ENCODE measurements around the gene CREBZF. TPM values are rescaled to one million over a fixed set of nuclear protein-coding genes. Genes with fewer than 3 reads are reported as not detected.
A peak's percentile ranks its signal among the peaks of the same experiment; 100 is the strongest.

Gene CREBZF
- total RNA-seq, 2 donors from 2014 or later = 39.3 to 47.5 TPM

DNA sequence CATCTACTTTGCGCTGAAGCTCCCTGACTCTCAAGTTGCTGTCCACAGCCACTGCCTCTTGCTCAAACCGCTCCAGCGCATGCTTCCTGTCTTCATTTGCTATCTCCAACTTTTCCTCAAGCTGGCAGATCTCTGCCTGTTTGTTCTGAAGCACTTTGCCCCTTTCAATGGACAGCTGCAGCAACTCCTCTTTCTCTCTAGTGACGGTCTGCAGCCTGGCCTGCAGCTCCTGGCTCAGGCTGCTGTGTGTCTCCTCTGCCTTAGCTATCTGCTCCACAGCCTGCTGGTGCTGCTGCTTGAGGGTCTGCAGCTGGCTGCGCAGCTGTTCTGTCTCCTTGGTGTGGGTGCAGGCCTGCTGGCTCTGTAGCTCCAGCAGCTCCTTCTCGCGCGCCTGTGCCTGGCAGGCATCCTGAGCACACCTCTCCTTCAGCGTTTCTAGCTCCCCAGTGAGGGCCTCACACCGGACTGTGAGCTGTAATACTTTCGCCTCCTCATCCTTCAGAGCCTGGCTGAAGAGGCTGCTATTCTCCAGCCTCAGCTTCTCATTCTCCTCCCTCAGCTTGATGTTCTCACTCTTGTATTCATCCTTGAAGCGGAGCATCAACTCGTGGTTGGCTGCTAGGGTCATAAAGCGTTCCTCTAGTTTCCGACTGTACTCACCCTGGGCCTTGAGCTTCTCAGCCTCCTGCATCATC is 20.3 kb upstream of the CREBZF start:
- TF ChIP-seq, protein P1, sequence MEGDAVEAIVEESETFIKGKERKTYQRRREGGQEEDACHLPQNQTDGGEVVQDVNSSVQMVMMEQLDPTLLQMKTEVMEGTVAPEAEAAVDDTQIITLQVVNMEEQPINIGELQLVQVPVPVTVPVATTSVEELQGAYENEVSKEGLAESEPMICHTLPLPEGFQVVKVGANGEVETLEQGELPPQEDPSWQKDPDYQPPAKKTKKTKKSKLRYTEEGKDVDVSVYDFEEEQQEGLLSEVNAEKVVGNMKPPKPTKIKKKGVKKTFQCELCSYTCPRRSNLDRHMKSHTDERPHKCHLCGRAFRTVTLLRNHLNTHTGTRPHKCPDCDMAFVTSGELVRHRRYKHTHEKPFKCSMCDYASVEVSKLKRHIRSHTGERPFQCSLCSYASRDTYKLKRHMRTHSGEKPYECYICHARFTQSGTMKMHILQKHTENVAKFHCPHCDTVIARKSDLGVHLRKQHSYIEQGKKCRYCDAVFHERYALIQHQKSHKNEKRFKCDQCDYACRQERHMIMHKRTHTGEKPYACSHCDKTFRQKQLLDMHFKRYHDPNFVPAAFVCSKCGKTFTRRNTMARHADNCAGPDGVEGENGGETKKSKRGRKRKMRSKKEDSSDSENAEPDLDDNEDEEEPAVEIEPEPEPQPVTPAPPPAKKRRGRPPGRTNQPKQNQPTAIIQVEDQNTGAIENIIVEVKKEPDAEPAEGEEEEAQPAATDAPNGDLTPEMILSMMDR (conservative IDR thresholded peaks at IDR 0.05) = no peak
- Histone ChIP-seq H3K9ac (ENCODE audit: extremely low read depth, low read length, poor library complexity, severe bottlenecking) (no peak overlapping the region), H3K4me3 (ENCODE audit: low read length) (no peak overlapping the region), H3K4me1 (ENCODE audit: control insufficient read depth, insufficient read depth, low read length) (peaks cover 4% of the 10 kb centered on the region), H3K27ac (ENCODE audit: low read depth, low read length) (no peak overlapping the region), H3K27me3 (ENCODE audit: control insufficient read depth, insufficient read depth, low read length, poor library complexity, severe bottlenecking) (no peaks in the 10 kb centered on the region), H3K36me3 (ENCODE audit: control insufficient read depth, insufficient read depth, low read length) (no peaks in the 10 kb centered on the region), H3K9me3 (ENCODE audit: control insufficient read depth, low read length) (no peaks in the 10 kb centered on the region)
- Mint-ChIP-seq H3K36me3 (ENCODE audit: low read depth) (no peaks in the 10 kb centered on the region), H3K27ac (no peak overlapping the region), H3K4me3 (no peak overlapping the region), H3K4me1 (peaks cover 13% of the 10 kb centered on the region), H3K27me3 (ENCODE audit: insufficient read depth) (no peaks in the 10 kb centered on the region), H3K9me3 (no peaks in the 10 kb centered on the region)
- WGBS, 2 experiments (ENCODE audit: insufficient coverage in 1 of 2, insufficient read length in 1 of 2) = 92 to 93% methylated on average over 15 of the region's 15 CpGs
- DNase-seq = peak; percentile 49

DNA sequence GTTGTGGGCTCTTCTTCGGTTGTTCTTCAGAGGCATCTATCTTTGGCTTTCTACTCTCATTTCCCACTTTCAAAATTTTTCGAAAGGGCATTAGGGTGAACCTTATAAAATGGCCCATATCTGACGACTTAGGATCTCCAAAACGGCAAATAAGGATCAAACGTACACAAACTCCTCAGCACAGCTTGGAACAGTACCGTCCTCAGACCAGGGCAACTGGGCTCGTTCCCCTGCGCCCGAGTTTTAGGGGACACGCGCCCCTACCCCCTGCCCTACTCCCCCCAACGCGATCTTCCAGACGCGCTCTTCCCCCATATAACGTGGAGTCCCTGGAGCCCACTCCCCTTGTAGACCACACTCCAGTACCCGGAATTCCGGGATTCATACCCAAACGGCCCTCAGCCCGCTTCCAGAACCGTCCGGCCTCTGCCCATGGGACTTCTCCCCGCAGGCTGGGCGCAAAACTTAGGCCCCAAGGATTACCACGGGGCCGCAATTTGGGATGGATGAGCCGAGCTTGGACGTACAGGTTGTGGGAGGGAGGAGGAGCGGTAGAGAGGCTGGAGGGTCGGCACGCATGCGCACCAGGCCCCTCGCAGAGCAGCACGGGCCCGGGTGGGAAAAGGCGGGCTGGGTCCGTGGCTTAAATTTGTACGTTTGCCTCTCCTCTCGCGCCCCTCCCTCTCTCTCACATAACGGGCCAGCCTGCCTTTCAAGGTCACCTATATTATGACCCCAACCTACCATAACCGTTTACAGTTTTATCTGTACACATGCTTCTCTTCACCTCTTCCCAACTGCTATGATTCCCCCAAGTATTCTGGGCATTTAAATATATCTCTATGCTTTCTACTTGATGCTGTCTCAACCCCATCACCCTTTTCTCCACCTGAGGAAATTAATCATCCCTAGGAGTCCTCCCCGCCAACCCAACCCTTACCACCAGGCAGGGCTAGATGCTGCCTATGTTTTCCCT is 17.7 kb upstream of the CREBZF start:
- no peak overlapping the region for H3K4me3 Mint-ChIP-seq
- no peaks in the 10 kb centered on the region for H3K9me3 ChIP-seq (ENCODE audit: control insufficient read depth, low read length)
- H3K36me3 Mint-ChIP-seq (ENCODE audit: low read depth) = no peaks in the 10 kb centered on the region

GRCh38 chr11:85680897-85681296 is 16.0 kb upstream of the CREBZF start:
- Mint-ChIP-seq H3K27ac (no peak overlapping the region), H3K36me3 (ENCODE audit: low read depth) (no peaks in the 10 kb centered on the region), H3K9me3 (no peaks in the 10 kb centered on the region), H3K4me3 (no peak overlapping the region), H3K27me3 (ENCODE audit: insufficient read depth) (no peaks in the 10 kb centered on the region), H3K4me1 (peaks cover 18% of the 10 kb centered on the region)
- H3K9me3 ChIP-seq (ENCODE audit: control insufficient read depth, low read length) = no peaks in the 10 kb centered on the region
- no peaks in the 10 kb centered on the region for H3K27me3 ChIP-seq (ENCODE audit: control insufficient read depth, insufficient read depth, low read length, poor library complexity, severe bottlenecking)
- WGBS, 2 experiments (ENCODE audit: insufficient coverage in 1 of 2, insufficient read length in 1 of 2) = 86 to 88% methylated on average over 1 of the region's 1 CpG
- H3K9ac ChIP-seq (ENCODE audit: extremely low read depth, low read length, poor library complexity, severe bottlenecking) = no peak overlapping the region
- no peak overlapping the region for H3K27ac ChIP-seq (ENCODE audit: low read depth, low read length)
- no peaks in the 10 kb centered on the region for H3K36me3 ChIP-seq (ENCODE audit: control insufficient read depth, insufficient read depth, low read length)
- peak; percentile 60 for DNase-seq
- H3K4me1 ChIP-seq (ENCODE audit: control insufficient read depth, insufficient read depth, low read length) = peaks cover 4% of the 10 kb centered on the region
- H3K4me3 ChIP-seq (ENCODE audit: low read length) = no peak overlapping the region
- TF ChIP-seq, protein P1 (conservative IDR thresholded peaks at IDR 0.05) = no peak

More for the DNA sequence above, 17.7 kb upstream of the CREBZF start:
- Histone ChIP-seq H3K4me3 (ENCODE audit: low read length) (no peak overlapping the region), H3K36me3 (ENCODE audit: control insufficient read depth, insufficient read depth, low read length) (no peaks in the 10 kb centered on the region), H3K27ac (ENCODE audit: low read depth, low read length) (no peak overlapping the region), H3K4me1 (ENCODE audit: control insufficient read depth, insufficient read depth, low read length) (peaks cover 4% of the 10 kb centered on the region), H3K27me3 (ENCODE audit: control insufficient read depth, insufficient read depth, low read length, poor library complexity, severe bottlenecking) (no peaks in the 10 kb centered on the region), H3K9ac (ENCODE audit: extremely low read depth, low read length, poor library complexity, severe bottlenecking) (no peak overlapping the region)
- peaks cover 18% of the 10 kb centered on the region for H3K4me1 Mint-ChIP-seq
- TF ChIP-seq, protein P1 (conservative IDR thresholded peaks at IDR 0.05) = no peak
- H3K27me3 Mint-ChIP-seq (ENCODE audit: insufficient read depth) = no peaks in the 10 kb centered on the region
- DNase-seq = no peak
- H3K27ac Mint-ChIP-seq = no peak overlapping the region
- H3K9me3 Mint-ChIP-seq = no peaks in the 10 kb centered on the region
- 94 to 95% methylated on average over 23 to 42 of the region's 43 CpGs for WGBS, 2 experiments (ENCODE audit: insufficient coverage in 1 of 2, insufficient read length in 1 of 2)

All from endodermal cell (in vitro differentiated cells).